ENCODE measurements around the gene DCD.

- TF ChIP-seq EP300 (IDR thresholded peaks at IDR 0.05) (no peak), CTCF (IDR thresholded peaks at IDR 0.05) (no peak)
Observed at GRCh38 chr12:54663603-54664002, 15.4 kb upstream of the DCD start.
